H1 (cell line): ENCODE measurements around the gene POLE. TPM values are rescaled to one million over a fixed set of nuclear protein-coding genes. Genes with fewer than 3 reads are reported as not detected.

ENCODE experiments used
- CTCF ChIA-PET: fragments of 300-600 bp; sonication (Branson Sonifier 250); formaldehyde crosslinking; loops from one replicate; lab custom pipeline; 2021; ENCODE audit not compliant: partially characterized antibody; lab: Charles Lee
- POLR2A ChIA-PET: fragments of 300-600 bp; sonication (Branson Sonifier 250); formaldehyde crosslinking; loops from one replicate; lab custom pipeline; 2021; ENCODE audit warnings: inconsistent platforms; ENCODE audit not compliant: partially characterized antibody; lab: Charles Lee
- DNase-seq, 2 experiments: peaks; one replicate each; pipeline versions ENCODE4 v3.0.0 to v3.0.0-alpha.2; 2010 to 2022; ENCODE audit warnings: low spot score in 2 of 2, low read depth in 1 of 2, mixed read lengths in 1 of 2
- FAIRE-seq: peaks from 2 replicates; lab custom pipeline; 2011; peaks lifted over from hg19 to GRCh38; lab: Jason Lieb, UNC
- H2AFZ ChIP-seq: 2 replicates; pipeline ENCODE4 v1.8.1; 2012; ENCODE audit warnings: low read length, inconsistent platforms
- H2AK5ac ChIP-seq: 2 replicates; pipeline ENCODE4 v1.6.1; 2013; ENCODE audit warnings: low read depth, low read length
- H2BK120ac ChIP-seq: replicated peaks from 2 replicates; pipeline ENCODE3; 2013; ENCODE audit warnings: low read depth, low read length, inconsistent platforms
- H2BK12ac ChIP-seq: 2 replicates; pipeline ENCODE4 v1.6.1; 2013; ENCODE audit warnings: low read depth, low read length
- H2BK15ac ChIP-seq: 2 replicates; pipeline ENCODE4 v1.6.1; 2013; ENCODE audit warnings: low read length
- H2BK20ac ChIP-seq: 2 replicates; pipeline ENCODE4 v1.6.1; 2013; ENCODE audit warnings: low read length
- H2BK5ac ChIP-seq: 2 replicates; pipeline ENCODE4 v1.6.1; 2013; ENCODE audit warnings: low read depth, low read length
- H3K14ac ChIP-seq: 2 replicates; pipeline ENCODE4 v1.6.1; 2013; ENCODE audit warnings: inconsistent platforms; ENCODE audit not compliant: insufficient read length
- H3K18ac ChIP-seq: 2 replicates; pipeline ENCODE4 v1.6.1; 2013; ENCODE audit warnings: low read length; ENCODE audit errors: extremely low read depth
- H3K23ac ChIP-seq: 2 replicates; pipeline ENCODE4 v1.6.1; 2013; ENCODE audit warnings: inconsistent platforms; ENCODE audit not compliant: insufficient read length
- H3K23me2 ChIP-seq: 2 replicates; pipeline ENCODE4 v1.6.1; 2013; ENCODE audit warnings: low read depth, low read length
- H3K27ac ChIP-seq: 2 replicates; pipeline ENCODE4 v1.6.1; 2011; ENCODE audit warnings: low read depth, low read length, inconsistent platforms
- H3K27me3 ChIP-seq, 4 experiments: replicated peaks in 1 of 4; 1 replicate in 1 of 4; 2 replicates in 3 of 4; pipeline versions ENCODE4 v1.6.1 to v1.8.1; 2011 to 2013; ENCODE audit warnings: low read length in 3 of 4, mild to moderate bottlenecking in 3 of 4, inconsistent platforms in 2 of 4, mixed read lengths in 2 of 4, moderate library complexity in 1 of 4; ENCODE audit not compliant: control insufficient read depth in 3 of 4, insufficient read depth in 3 of 4; ENCODE audit errors: extremely low read depth in 1 of 4
- H3K36me3 ChIP-seq, 4 experiments: 2 replicates each; pipeline versions ENCODE4 v1.6.1 to v1.8.1; 2011 to 2013; ENCODE audit warnings: mild to moderate bottlenecking in 4 of 4, low read length in 3 of 4, moderate library complexity in 2 of 4, control low read depth in 1 of 4, inconsistent platforms in 1 of 4; ENCODE audit not compliant: insufficient read depth in 4 of 4, control insufficient read depth in 2 of 4
- H3K4ac ChIP-seq: replicated peaks from 2 replicates; pipeline ENCODE3; 2013; ENCODE audit warnings: low read length, low read depth, mixed read lengths, inconsistent platforms; ENCODE audit not compliant: insufficient read length
- H3K4me1 ChIP-seq, 4 experiments: replicated peaks in 1 of 4; 1 replicate in 1 of 4; 2 replicates in 3 of 4; pipeline versions ENCODE4 v1.6.1 to v1.8.1; 2011 to 2013; ENCODE audit warnings: low read length in 3 of 4, inconsistent platforms in 2 of 4, mixed read lengths in 1 of 4; ENCODE audit not compliant: insufficient read depth in 4 of 4, control insufficient read depth in 3 of 4
- H3K4me2 ChIP-seq, 2 experiments: 2 replicates each; pipeline versions ENCODE4 v1.6.1 to v1.8.1; 2011 to 2013; ENCODE audit warnings: low read depth in 2 of 2, low read length in 2 of 2, control low read depth in 1 of 2, inconsistent platforms in 1 of 2, mild to moderate bottlenecking in 1 of 2; ENCODE audit not compliant: insufficient read depth in 1 of 2
- H3K4me3 ChIP-seq, 4 experiments: fragments of 200-600, 300-600 bp in 1 of 4; sonication (generic), shearing (Covaris generic), sonication (Bioruptor Twin) in 1 of 4; 2 replicates each; pipeline versions ENCODE4 v1.5.1 to v1.8.1; 2011 to 2016; ENCODE audit warnings: low read length in 4 of 4, low read depth in 3 of 4, control low read depth in 2 of 4, inconsistent platforms in 2 of 4, mild to moderate bottlenecking in 2 of 4, mixed read lengths in 1 of 4, moderate library complexity in 1 of 4; ENCODE audit not compliant: insufficient read depth in 2 of 4; ENCODE audit errors: extremely low read depth in 1 of 4
- H3K56ac ChIP-seq: replicated peaks from 2 replicates; pipeline ENCODE3; 2013; ENCODE audit warnings: low read depth, mild to moderate bottlenecking, mixed read lengths, low read length, inconsistent platforms; ENCODE audit not compliant: insufficient read length
- H3K79me1 ChIP-seq: 2 replicates; pipeline ENCODE4 v1.6.1; 2013; ENCODE audit warnings: low read depth, low read length, control low read depth
- H3K79me2 ChIP-seq, 2 experiments: 2 replicates each; pipeline versions ENCODE4 v1.6.1 to v1.8.1; 2012 to 2013; ENCODE audit warnings: low read length in 2 of 2, mild to moderate bottlenecking in 2 of 2, inconsistent platforms in 1 of 2; ENCODE audit not compliant: insufficient read depth in 2 of 2, control insufficient read depth in 1 of 2
- H3K9ac ChIP-seq, 4 experiments: replicated peaks in 1 of 4; 1 replicate in 1 of 4; 2 replicates in 3 of 4; pipeline versions ENCODE4 v1.6.1 to v1.8.1; 2011 to 2013; ENCODE audit warnings: low read depth in 3 of 4, low read length in 3 of 4, control low read depth in 2 of 4, mild to moderate bottlenecking in 2 of 4, moderate library complexity in 2 of 4, inconsistent platforms in 1 of 4; ENCODE audit errors: extremely low read depth in 1 of 4
- H3K9me3 ChIP-seq, 2 experiments: 2 replicates each; pipeline versions ENCODE4 v1.6.1 to v1.8.1; 2012 to 2013; ENCODE audit warnings: mild to moderate bottlenecking in 2 of 2, moderate library complexity in 2 of 2, control low read depth in 1 of 2, inconsistent platforms in 1 of 2, low read depth in 1 of 2, low read length in 1 of 2, mixed read lengths in 1 of 2; ENCODE audit not compliant: insufficient read depth in 2 of 2
- H4K20me1 ChIP-seq, 2 experiments: replicated peaks in 1 of 2; 2 replicates each; pipeline versions ENCODE3 to v1.8.1; 2011 to 2013; ENCODE audit warnings: inconsistent platforms in 2 of 2, low read length in 2 of 2, mild to moderate bottlenecking in 1 of 2; ENCODE audit not compliant: insufficient read depth in 2 of 2, control insufficient read depth in 1 of 2
- H4K5ac ChIP-seq: 2 replicates; pipeline ENCODE4 v1.6.1; 2013; ENCODE audit warnings: low read length, low read depth, mixed read lengths, inconsistent platforms; ENCODE audit not compliant: insufficient read length
- H4K8ac ChIP-seq: 2 replicates; pipeline ENCODE4 v1.8.0; 2013; ENCODE audit warnings: mild to moderate bottlenecking, moderate library complexity, low read length, inconsistent platforms; ENCODE audit not compliant: insufficient read depth; ENCODE audit errors: extremely low read depth
- H4K91ac ChIP-seq: replicated peaks from 2 replicates; pipeline ENCODE3; 2013; ENCODE audit warnings: low read length, mixed read lengths, inconsistent platforms; ENCODE audit not compliant: insufficient read length
- ATF3 ChIP-seq: IDR thresholded peaks from 2 replicates; pipeline ENCODE4 v1.6.1; 2011; ENCODE audit warnings: low read depth, mild to moderate bottlenecking, low read length; ENCODE audit not compliant: insufficient read depth
- CBX5 ChIP-seq: fragments of 300-800, 300-1000 bp; sonication (generic); IDR thresholded peaks from 2 replicates; pipeline ENCODE4 v1.7.1; 2016; ENCODE audit warnings: antibody characterized with exemption, low read length, low read depth
- EGR1 ChIP-seq: IDR thresholded peaks from 2 replicates; pipeline ENCODE4 v1.6.1; 2011; ENCODE audit warnings: low read depth, low read length, borderline replicate concordance
- POU5F1 ChIP-seq: IDR thresholded peaks from 2 replicates; pipeline ENCODE4 v1.6.1; 2011; ENCODE audit warnings: low read depth, mild to moderate bottlenecking, low read length, moderate library complexity
- RFX5 ChIP-seq: IDR thresholded peaks from 2 replicates; pipeline ENCODE4 v1.6.1; 2011; ENCODE audit warnings: low read depth, low read length, improper control_type of control experiment, borderline replicate concordance
- SIN3A ChIP-seq, 2 experiments: IDR thresholded peaks in 1 of 2; conservative IDR thresholded peaks in 1 of 2; 2 replicates each; pipeline ENCODE4 v1.6.1; 2011 to 2012; ENCODE audit warnings: low read length in 2 of 2, improper control_type of control experiment in 1 of 2, low read depth in 1 of 2, mild to moderate bottlenecking in 1 of 2
- SP1 ChIP-seq: IDR thresholded peaks from 2 replicates; pipeline ENCODE4 v1.6.1; 2011; ENCODE audit warnings: low read depth, low read length
- SP2 ChIP-seq: IDR thresholded peaks from 2 replicates; pipeline ENCODE4 v1.6.1; 2012; ENCODE audit warnings: mild to moderate bottlenecking, low read length, inconsistent platforms
- SUZ12 ChIP-seq: fragments of 200-600 bp; sonication (generic); IDR thresholded peaks from 2 replicates; pipeline ENCODE4 v1.6.1; 2012; ENCODE audit warnings: mild to moderate bottlenecking, inconsistent platforms, low read length, moderate library complexity, mixed read lengths
- TAF7 ChIP-seq: optimal IDR thresholded peaks from 2 replicates; pipeline ENCODE3; 2011; ENCODE audit warnings: low read depth, mild to moderate bottlenecking, inconsistent platforms, low read length, moderate library complexity, borderline replicate concordance
- USF2 ChIP-seq: IDR thresholded peaks from 2 replicates; pipeline ENCODE4 v1.6.1; 2011; ENCODE audit warnings: low read length, improper control_type of control experiment
- WGBS, 2 experiments: shearing (Covaris generic) in 1 of 2; methylation state at CpG; one replicate each; pipeline versions ENCODE4 v1.1.6 to v1.1.7; 2013 to 2015; ENCODE audit warnings: low lambda C conversion rate in 2 of 2, mixed read lengths in 2 of 2, inconsistent platforms in 1 of 2, low coverage in 1 of 2, missing lambda C conversion rate in 1 of 2; ENCODE audit not compliant: insufficient replicate concordance in 2 of 2, insufficient coverage in 1 of 2, insufficient read length in 1 of 2; ENCODE audit errors: extremely low coverage in 1 of 2, missing lambda C conversion rate in 1 of 2; 5-methylcytosine and 5-hydroxymethylcytosine counted together
- polyA plus RNA-seq, 7 experiments: library from polyadenylated mRNA; depleted of rRNA in 3 of 7; stranded (reverse) in 5 of 7; unstranded in 2 of 7; fragments of >200 nt in 5 of 7; fragments of 200-250 nt in 2 of 7; gene quantifications; 1 replicate in 5 of 7; 2 replicates in 1 of 7; 4 replicates in 1 of 7; pipeline versions ENCODE4 v1.2.1 to v1.2.3, GENCODE V29; 2011 to 2013; ENCODE audit warnings: missing spikeins in 2 of 7, mixed read lengths in 2 of 7
- total RNA-seq: library from RNA; stranded (reverse); fragmentation: NEBNext Ultra II Directional; extraction: Animal tissue kit (Norgen Biotek cat#: 25700); gene quantifications from 2 replicates; pipeline ENCODE4 v1.2.1, GENCODE V29; 2021

The POLE gene
- total and polyA plus RNA-seq, 2 of the 8 experiments (the other 6 are each of a cell fraction or from before 2014, with no cell fraction given): 59.7 to 115 TPM

GRCh38 chr12:132660996-132661395 lies 26.1 kb downstream of the POLE start:
- POLR2A ChIA-PET: interaction anchor here (0.6 kb wide), 1 partner anchor 47 kb away, joined by 3 read pairs; no protein-coding TSS in a partner anchor
- DNase-seq (no peak), FAIRE-seq (no peak)
- no peak overlapping the region for H3K27ac ChIP-seq
- CTCF ChIA-PET: no interaction called here
- 94% methylated on average over 11 of the region's 11 CpGs; no CpG with 5 or more reads in 1 of the 2 experiments for WGBS, 2 experiments
- H2BK15ac ChIP-seq: no peak overlapping the region
- no peaks in the 10 kb centered on the region; the same call in 1 of the 2 replicates for H3K79me1 ChIP-seq
- no peak overlapping the region for H4K5ac ChIP-seq
- H3K4me3 ChIP-seq: no peak overlapping the region
- no peak overlapping the region; a peak in 1 of 7 replicates for H3K9ac ChIP-seq
- peaks cover 55 to 90% (median 88%) of the 10 kb centered on the region in 4 experiments for H3K36me3 ChIP-seq
- TF ChIP-seq SIN3A (conservative IDR thresholded peaks at IDR 0.05 in 1 of 2, IDR thresholded peaks at IDR 0.05 in 1 of 2; ENCODE audit: low read depth in 1 of 2, low read length in 2 of 2) (no peak), CBX5 (no peak), EGR1 (no peak), TAF7 (no peak), ATF3 (no peak), USF2 (no peak), SP2 (no peak), POU5F1 (no peak), RFX5 (no peak), SUZ12 (no peak), SP1 (no peak)
- H3K4me2 ChIP-seq: no peak overlapping the region
- no peak overlapping the region for H2AFZ ChIP-seq
- H2BK20ac ChIP-seq: no peak overlapping the region
- no peak overlapping the region for H2BK120ac ChIP-seq
- no peak overlapping the region for H3K56ac ChIP-seq
- H4K8ac ChIP-seq: no peak overlapping the region
- no peak overlapping the region for H3K14ac ChIP-seq
- no peaks in the 10 kb centered on the region; a peak in 1 of 7 replicates for H3K27me3 ChIP-seq
- no peak overlapping the region for H2AK5ac ChIP-seq
- H3K9me3 ChIP-seq: no peaks in the 10 kb centered on the region
- no peak overlapping the region for H3K4ac ChIP-seq
- no peak overlapping the region for H3K23ac ChIP-seq
- H3K4me1 ChIP-seq: 0 out of 7 replicates have a peak, but pooled peaks cover 0 to 3% (median 0%) of the 10 kb centered on the region in 4 experiments
- H2BK5ac ChIP-seq: no peak overlapping the region
- H4K91ac ChIP-seq: no peak overlapping the region
- no peaks in the 10 kb centered on the region; a peak in 1 of 4 replicates for H3K79me2 ChIP-seq
- no peaks in the 10 kb centered on the region; the same call in 1 of the 2 replicates for H3K23me2 ChIP-seq
- peaks cover 12 to 17% of the 10 kb centered on the region in 2 experiments for H4K20me1 ChIP-seq
- H2BK12ac ChIP-seq: no peak overlapping the region
- H3K18ac ChIP-seq: no peak overlapping the region
